ENCODE measurements around the gene NDUFV1.
"Not testable (repeated sequence)": the region's sequence is repeated elsewhere in the genome, so short reads cannot be mapped to it uniquely, and the experiment has no call there.

- TF ChIP-seq, protein P1, sequence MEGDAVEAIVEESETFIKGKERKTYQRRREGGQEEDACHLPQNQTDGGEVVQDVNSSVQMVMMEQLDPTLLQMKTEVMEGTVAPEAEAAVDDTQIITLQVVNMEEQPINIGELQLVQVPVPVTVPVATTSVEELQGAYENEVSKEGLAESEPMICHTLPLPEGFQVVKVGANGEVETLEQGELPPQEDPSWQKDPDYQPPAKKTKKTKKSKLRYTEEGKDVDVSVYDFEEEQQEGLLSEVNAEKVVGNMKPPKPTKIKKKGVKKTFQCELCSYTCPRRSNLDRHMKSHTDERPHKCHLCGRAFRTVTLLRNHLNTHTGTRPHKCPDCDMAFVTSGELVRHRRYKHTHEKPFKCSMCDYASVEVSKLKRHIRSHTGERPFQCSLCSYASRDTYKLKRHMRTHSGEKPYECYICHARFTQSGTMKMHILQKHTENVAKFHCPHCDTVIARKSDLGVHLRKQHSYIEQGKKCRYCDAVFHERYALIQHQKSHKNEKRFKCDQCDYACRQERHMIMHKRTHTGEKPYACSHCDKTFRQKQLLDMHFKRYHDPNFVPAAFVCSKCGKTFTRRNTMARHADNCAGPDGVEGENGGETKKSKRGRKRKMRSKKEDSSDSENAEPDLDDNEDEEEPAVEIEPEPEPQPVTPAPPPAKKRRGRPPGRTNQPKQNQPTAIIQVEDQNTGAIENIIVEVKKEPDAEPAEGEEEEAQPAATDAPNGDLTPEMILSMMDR (IDR thresholded peaks at IDR 0.05 in 8 of 11, conservative IDR thresholded peaks at IDR 0.05 in 3 of 11) = not testable (repeated sequence)
- TF ChIP-seq POLR2A (IDR thresholded peaks at IDR 0.05) = not testable (repeated sequence)
These were observed 13.9 kb downstream of the NDUFV1 start for GRCh38 chr11:67620621-67621020.

All from spleen (tissue), 7 donors.